SK-N-SH (cell line): ENCODE results near the gene KLHL41. TPM values are rescaled to one million over a fixed set of nuclear protein-coding genes. Genes with fewer than 3 reads are reported as not detected.
"Not testable (repeated sequence)": the region's sequence is repeated elsewhere in the genome, so short reads cannot be mapped to it uniquely, and the experiment has no call there.

Experiments used
- CTCF ChIA-PET: fragments of 300-600, 350-600 bp; formaldehyde crosslinking; extraction: SDS; loops from one replicate; lab custom pipeline; 2021; lab: Yijun Ruan, JAX
- POLR2A ChIA-PET: fragments of 350-600 bp; sonication (Branson Sonifier 250); formaldehyde crosslinking; extraction: SDS; loops from one replicate; lab custom pipeline; 2020; ENCODE audit warnings: antibody characterized with exemption, inconsistent platforms; lab: Yijun Ruan, JAX
- DNase-seq: peaks from one replicate; pipeline ENCODE4 v3.0.0; 2012
- H2AFZ ChIP-seq: fragments of 200-600 bp; sonication (generic); 2 replicates; pipeline ENCODE4 v1.8.1; 2016; ENCODE audit warnings: antibody characterized with exemption, mild to moderate bottlenecking, low read depth
- H3F3A ChIP-seq: fragments of 200-600 bp; sonication (generic); replicated peaks from 2 replicates; pipeline ENCODE3; 2016; ENCODE audit warnings: antibody characterized with exemption, mild to moderate bottlenecking; ENCODE audit not compliant: insufficient read depth
- H3K27ac ChIP-seq, 2 experiments: fragments of 200-500 bp in 1 of 2; fragments of 200-600 bp in 1 of 2; sonication (Bioruptor generic) in 1 of 2; sonication (generic), shearing (Covaris generic) in 1 of 2; 2 replicates each; pipeline versions ENCODE4 v1.5.1 to v1.6.1; 2014 to 2016; ENCODE audit warnings: low read depth in 2 of 2, inconsistent platforms in 1 of 2, low read length in 1 of 2, mild to moderate bottlenecking in 1 of 2, mixed read lengths in 1 of 2
- H3K27me3 ChIP-seq: fragments of 200-600 bp; sonication (generic), shearing (Covaris generic); 2 replicates; pipeline ENCODE4 v1.6.1; 2016; ENCODE audit warnings: mixed run types; ENCODE audit not compliant: insufficient read depth
- H3K36me3 ChIP-seq, 2 experiments: fragments of 200-500 bp in 1 of 2; fragments of 200-600 bp in 1 of 2; sonication (Bioruptor generic) in 1 of 2; sonication (generic) in 1 of 2; replicated peaks in 1 of 2; 2 replicates each; pipeline versions ENCODE3 to v1.5.1; 2014 to 2016; ENCODE audit warnings: low read length in 1 of 2, mild to moderate bottlenecking in 1 of 2; ENCODE audit not compliant: insufficient read depth in 2 of 2, control insufficient read depth in 1 of 2
- H3K4me1 ChIP-seq, 2 experiments: fragments of 200-500 bp in 1 of 2; fragments of 200-600 bp in 1 of 2; sonication (Bioruptor generic) in 1 of 2; sonication (generic), shearing (Covaris generic) in 1 of 2; 2 replicates each; pipeline versions ENCODE4 v1.5.1 to v1.6.1; 2014 to 2016; ENCODE audit warnings: low read depth in 1 of 2, low read length in 1 of 2, mixed run types in 1 of 2; ENCODE audit not compliant: insufficient read depth in 2 of 2, control insufficient read depth in 1 of 2
- H3K4me2 ChIP-seq: fragments of 200-600 bp; sonication (generic), shearing (Covaris generic); 2 replicates; pipeline ENCODE4 v1.6.1; 2017; ENCODE audit warnings: mixed run types
- H3K4me3 ChIP-seq, 2 experiments: fragments of 200-500 bp in 1 of 2; fragments of 200-600 bp in 1 of 2; sonication (Bioruptor generic) in 1 of 2; sonication (generic), shearing (Covaris generic) in 1 of 2; 2 replicates each; pipeline versions ENCODE4 v1.5.1 to v1.8.1; 2014 to 2016; ENCODE audit warnings: low read depth in 2 of 2, inconsistent platforms in 1 of 2, low read length in 1 of 2, mild to moderate bottlenecking in 1 of 2, mixed read lengths in 1 of 2, moderate library complexity in 1 of 2
- H3K79me2 ChIP-seq: fragments of 200-600 bp; sonication (generic); 2 replicates; pipeline ENCODE4 v1.8.1; 2017; ENCODE audit warnings: mild to moderate bottlenecking; ENCODE audit not compliant: insufficient read depth
- H3K9ac ChIP-seq: fragments of 200-600 bp; sonication (generic); 2 replicates; pipeline ENCODE4 v1.6.1; 2017; ENCODE audit warnings: mixed run types
- H3K9me2 ChIP-seq: fragments of 200-600 bp; sonication (generic); 2 replicates; pipeline ENCODE4 v1.6.1; 2017; ENCODE audit warnings: mixed run types
- H3K9me3 ChIP-seq: fragments of 200-600 bp; sonication (generic); 2 replicates; pipeline ENCODE4 v1.6.1; 2017; ENCODE audit warnings: mixed run types, mild to moderate bottlenecking, moderate library complexity
- H4K20me1 ChIP-seq: fragments of 200-600 bp; sonication (generic); 2 replicates; pipeline ENCODE4 v1.6.1; 2017; ENCODE audit warnings: mild to moderate bottlenecking, mixed run types; ENCODE audit not compliant: insufficient read depth
- CHD2 ChIP-seq: fragments of 150-350 bp; IDR thresholded peaks from 2 replicates; pipeline ENCODE4 v1.6.1; 2018; ENCODE audit warnings: low read length; ENCODE audit not compliant: partially characterized antibody
- EZH2phosphoT487 ChIP-seq: fragments of 200-600 bp; sonication (generic); IDR thresholded peaks from 2 replicates; pipeline ENCODE4 v1.6.1; 2017; ENCODE audit warnings: low read depth, mixed run types, mild to moderate bottlenecking, antibody characterized with exemption, moderate library complexity, borderline replicate concordance
- FOXM1 ChIP-seq: IDR thresholded peaks from 2 replicates; pipeline ENCODE4 v1.4.0; 2012; ENCODE audit warnings: low read depth, mild to moderate bottlenecking
- GABPA ChIP-seq: IDR thresholded peaks from 2 replicates; pipeline ENCODE4 v1.4.0; 2012; ENCODE audit warnings: low read depth, mild to moderate bottlenecking
- MAX ChIP-seq: IDR thresholded peaks from 2 replicates; pipeline ENCODE4 v1.4.0; 2012; ENCODE audit warnings: low read depth
- MEF2A ChIP-seq: IDR thresholded peaks from 2 replicates; pipeline ENCODE4 v1.4.0; 2012; ENCODE audit warnings: low read depth, borderline replicate concordance
- NFIC ChIP-seq: IDR thresholded peaks from 2 replicates; pipeline ENCODE4 v1.4.0; 2012; ENCODE audit warnings: borderline replicate concordance
- PBX3 ChIP-seq: IDR thresholded peaks from 2 replicates; pipeline ENCODE4; 2012
- RCOR1 ChIP-seq: fragments of 150-350 bp; IDR thresholded peaks from 2 replicates; pipeline ENCODE4 v1.6.1; 2017; ENCODE audit warnings: antibody characterized with exemption, low read length
- RFX5 ChIP-seq: IDR thresholded peaks from 2 replicates; pipeline ENCODE4 v1.6.1; 2012; ENCODE audit warnings: mild to moderate bottlenecking, improper control_type of control experiment, low read length
- SIN3A ChIP-seq: IDR thresholded peaks from 2 replicates; pipeline ENCODE4 v1.6.1; 2012; ENCODE audit warnings: low read depth, mild to moderate bottlenecking, low read length, moderate library complexity, borderline replicate concordance
- TAF1 ChIP-seq: IDR thresholded peaks from 2 replicates; pipeline ENCODE4 v1.6.1; 2012; ENCODE audit warnings: low read depth, mild to moderate bottlenecking, low read length, moderate library complexity, borderline replicate concordance
- TCF12 ChIP-seq: IDR thresholded peaks from 2 replicates; pipeline ENCODE4 v1.4.0; 2012
- ZBTB33 ChIP-seq: IDR thresholded peaks from 2 replicates; pipeline ENCODE4 v1.4.0; 2012; ENCODE audit warnings: low read depth, borderline replicate concordance
- WGBS: methylation state at CpG from one replicate; pipeline ENCODE4 v1.1.6; 2017; ENCODE audit warnings: low lambda C conversion rate; 5-methylcytosine and 5-hydroxymethylcytosine counted together
- polyA plus RNA-seq, 3 experiments: library from polyadenylated mRNA; depleted of rRNA; stranded (reverse); fragments of >200 nt; gene quantifications; 2 replicates each; pipeline ENCODE4 v1.2.3, GENCODE V29; 2012
- TF ChIP-seq, protein P1 (sequence below): IDR thresholded peaks from 2 replicates; pipeline ENCODE4 v1.4.0; 2012; ENCODE audit warnings: low read depth, borderline replicate concordance

The KLHL41 gene
- polyA plus RNA-seq, 1 of the 3 experiments (the other 2 are of a cell fraction): 0.26 TPM

DNA sequence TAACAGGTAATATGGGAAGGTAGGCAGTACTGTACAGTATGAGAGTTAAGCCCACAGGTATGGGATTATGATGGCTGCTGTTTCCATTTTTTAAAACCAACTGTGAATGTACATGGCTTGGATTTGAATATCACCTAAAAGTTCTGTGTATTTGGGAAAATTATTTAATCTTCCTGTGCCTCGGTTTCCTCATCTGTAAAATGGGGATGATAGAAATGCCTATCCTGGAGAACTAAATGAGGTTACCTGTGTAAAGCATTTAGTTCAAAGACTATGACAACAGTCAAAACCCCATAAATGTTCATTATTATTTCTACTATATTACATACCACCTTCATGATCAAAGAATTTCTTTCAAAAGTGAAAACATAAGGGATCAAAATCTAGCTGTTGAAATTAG lies 3.6 kb downstream of the KLHL41 start:
- H3K9me2 ChIP-seq: no peaks in the 10 kb centered on the region
- no peak overlapping the region for H3K9ac ChIP-seq
- H3K4me3 ChIP-seq: no peak overlapping the region
- H3K4me1 ChIP-seq: 0 out of 4 replicates have a peak, but pooled peaks cover 0 to 9% of the 10 kb centered on the region in 2 experiments
- ChIA-PET POLR2A (no interaction called here), CTCF (no interaction called here)
- TF ChIP-seq RCOR1 (no peak), MEF2A (no peak), TCF12 (no peak), GABPA (no peak), ZBTB33 (no peak), SIN3A (no peak), TAF1 (no peak), FOXM1 (no peak)
- TF ChIP-seq, protein P1, sequence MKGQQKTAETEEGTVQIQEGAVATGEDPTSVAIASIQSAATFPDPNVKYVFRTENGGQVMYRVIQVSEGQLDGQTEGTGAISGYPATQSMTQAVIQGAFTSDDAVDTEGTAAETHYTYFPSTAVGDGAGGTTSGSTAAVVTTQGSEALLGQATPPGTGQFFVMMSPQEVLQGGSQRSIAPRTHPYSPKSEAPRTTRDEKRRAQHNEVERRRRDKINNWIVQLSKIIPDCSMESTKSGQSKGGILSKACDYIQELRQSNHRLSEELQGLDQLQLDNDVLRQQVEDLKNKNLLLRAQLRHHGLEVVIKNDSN: no peak
- no peaks in the 10 kb centered on the region for H3K27me3 ChIP-seq
- WGBS: 96% methylated on average over 1 of the region's 1 CpG
- peaks cover 15% of the 10 kb centered on the region for H3F3A ChIP-seq
- no peak overlapping the region for H2AFZ ChIP-seq
- H3K9me3 ChIP-seq: no peaks in the 10 kb centered on the region
- H3K4me2 ChIP-seq: no peak overlapping the region
- H3K36me3 ChIP-seq: no peaks in the 10 kb centered on the region
- H4K20me1 ChIP-seq: no peaks in the 10 kb centered on the region
- DNase-seq: no peak
- H3K27ac ChIP-seq: no peak overlapping the region
- no peaks in the 10 kb centered on the region for H3K79me2 ChIP-seq

DNA sequence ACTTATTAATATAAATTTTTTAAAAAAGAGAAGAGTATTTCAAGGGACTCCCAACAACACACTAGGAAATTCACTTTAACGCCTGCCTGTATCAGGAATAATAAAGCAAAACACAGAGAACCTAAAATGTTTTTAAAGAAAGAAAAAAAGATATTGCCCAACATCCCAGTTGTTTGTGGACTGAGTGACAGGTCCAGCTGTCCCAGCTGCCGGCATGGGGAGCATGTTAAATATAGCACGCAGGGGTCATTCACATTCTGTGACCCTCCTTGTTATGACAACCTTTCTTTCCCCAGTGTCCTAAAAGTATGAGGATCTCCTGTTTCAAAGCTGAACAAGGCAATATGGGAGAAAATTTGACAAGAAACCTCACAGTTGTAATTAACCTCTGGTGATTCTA lies 4.4 kb downstream of the KLHL41 start:
- Histone ChIP-seq H4K20me1 (no peaks in the 10 kb centered on the region), H3K27ac (no peak overlapping the region), H3K36me3 (no peaks in the 10 kb centered on the region), H3K4me3 (no peak overlapping the region), H3K27me3 (no peaks in the 10 kb centered on the region), H3K9me3 (no peaks in the 10 kb centered on the region), H3K9ac (no peak overlapping the region), H3K79me2 (no peaks in the 10 kb centered on the region), H2AFZ (no peak overlapping the region), H3K9me2 (no peaks in the 10 kb centered on the region), H3K4me1 (0 out of 4 replicates have a peak, but pooled peaks cover 0 to 9% of the 10 kb centered on the region in 2 experiments), H3F3A (peaks cover 9% of the 10 kb centered on the region), H3K4me2 (no peak overlapping the region)
- no peak for DNase-seq
- CTCF ChIA-PET: interaction anchor here (0.9 kb wide), 1 partner anchor 14 kb away, joined by 3 read pairs; no protein-coding TSS in a partner anchor
- no peak for TF ChIP-seq CHD2
- no peak for TF ChIP-seq PBX3
- no peak for TF ChIP-seq MAX
- TF ChIP-seq RFX5: no peak
- TF ChIP-seq NFIC: no peak
- TF ChIP-seq EZH2phosphoT487: no peak
- TF ChIP-seq SIN3A: no peak
- 93% methylated on average over 3 of the region's 3 CpGs for WGBS
- POLR2A ChIA-PET: no interaction called here

DNA sequence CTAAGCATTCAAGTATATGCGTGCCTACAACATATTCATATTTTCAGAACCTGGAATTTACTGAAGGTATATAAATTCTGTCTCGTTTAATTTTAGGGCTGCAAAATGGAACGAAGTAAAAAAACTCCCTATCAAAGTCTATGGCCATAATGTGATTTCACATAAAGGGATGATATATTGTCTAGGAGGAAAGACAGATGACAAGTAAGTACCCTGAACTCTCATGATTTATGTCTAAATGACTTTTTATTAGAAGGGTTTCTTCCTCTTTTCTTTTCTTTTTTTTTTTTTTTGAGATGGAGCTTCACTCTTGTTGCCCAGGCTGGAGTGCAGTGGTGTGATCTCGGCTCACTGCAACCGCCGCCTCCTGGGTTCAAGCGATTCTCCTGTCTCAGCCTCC lies 5.3 kb downstream of the KLHL41 start:
- H2AFZ ChIP-seq, H3K27ac ChIP-seq, POLR2A ChIA-PET, H3K9me2 ChIP-seq, DNase-seq, H3F3A ChIP-seq, H3K4me1 ChIP-seq, H3K27me3 ChIP-seq, H3K9me3 ChIP-seq, H3K4me2 ChIP-seq, H4K20me1 ChIP-seq, H3K4me3 ChIP-seq, H3K9ac ChIP-seq, H3K79me2 ChIP-seq, H3K36me3 ChIP-seq: not testable (repeated sequence)
- 89% methylated on average over 7 of the region's 7 CpGs for WGBS
- CTCF ChIA-PET: interaction anchor here (0.9 kb wide), 1 partner anchor 13 kb away, joined by 3 read pairs; no protein-coding TSS in a partner anchor
